Embryonic facial prominence (tissue), 1 donor: ENCODE measurements around the gene RAB1B.
"Not testable (repeated sequence)": the region's sequence is repeated elsewhere in the genome, so short reads cannot be mapped to it uniquely, and the experiment has no call there.

Experiments used
- DNase-seq: peaks from one replicate; pipeline ENCODE4 v3.0.0-alpha.2; 2016; ENCODE audit errors: extremely low spot score

RAB1B gene

GRCh38 chr11:66239998-66240780 is 28.2 kb upstream of the RAB1B start:
- no peak for DNase-seq

DNA sequence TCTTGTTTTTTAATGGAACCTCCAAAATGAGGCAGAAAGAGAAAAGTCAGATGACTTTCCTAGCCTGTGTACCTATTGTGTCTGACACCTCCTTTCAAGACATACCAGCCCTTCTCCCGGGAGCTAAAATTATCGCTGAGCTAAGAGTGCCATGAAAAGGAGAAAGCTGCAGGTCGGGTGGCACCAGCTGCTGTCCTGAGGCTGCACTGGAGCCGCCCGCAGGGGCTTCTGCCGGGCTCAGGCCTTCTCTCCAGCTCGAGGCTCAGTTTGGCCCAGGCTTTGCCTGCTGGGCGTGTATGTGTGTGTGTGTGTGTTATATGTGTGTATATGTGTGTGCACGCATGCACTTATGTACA is 27.7 kb upstream of the RAB1B start:
- DNase-seq: no peak

DNA sequence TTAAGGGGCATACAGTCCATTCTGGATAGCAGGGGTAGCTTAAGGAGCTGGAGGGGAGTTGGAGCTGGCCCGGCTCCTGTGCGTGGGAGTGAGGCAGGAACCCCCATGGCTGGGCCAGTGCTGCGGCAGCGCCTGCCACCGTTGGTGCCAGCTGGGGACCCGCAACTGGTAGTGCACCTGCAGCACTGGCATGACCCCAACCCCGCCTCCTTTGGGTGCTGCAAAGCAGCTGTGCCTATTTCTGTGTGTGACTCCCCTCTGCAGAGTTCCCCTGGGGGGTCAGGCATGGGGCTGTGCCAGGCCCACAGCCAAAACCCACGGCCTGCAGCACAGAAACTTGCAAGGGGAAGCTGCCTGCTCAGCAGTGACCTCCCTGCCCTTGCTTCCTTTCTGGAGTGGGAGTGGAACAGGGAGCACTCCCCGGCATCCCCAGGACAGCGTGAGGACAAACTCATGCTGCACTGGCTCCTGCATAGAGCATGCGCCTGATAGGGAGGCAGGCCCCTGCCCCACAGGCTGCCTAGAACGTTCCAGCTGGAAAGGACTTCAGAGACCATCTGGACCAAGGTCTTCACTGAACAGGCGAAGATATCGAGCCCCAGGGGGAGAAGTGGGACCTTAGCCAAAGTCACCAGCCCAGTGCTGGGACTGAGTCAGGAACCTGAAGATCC is 26.2 kb upstream of the RAB1B start:
- no peak for DNase-seq

GRCh38 chr11:66243782-66244535 is 24.5 kb upstream of the RAB1B start:
- no peak for DNase-seq

GRCh38 chr11:66247295-66247694 is 21.1 kb upstream of the RAB1B start:
- DNase-seq: no peak

DNA sequence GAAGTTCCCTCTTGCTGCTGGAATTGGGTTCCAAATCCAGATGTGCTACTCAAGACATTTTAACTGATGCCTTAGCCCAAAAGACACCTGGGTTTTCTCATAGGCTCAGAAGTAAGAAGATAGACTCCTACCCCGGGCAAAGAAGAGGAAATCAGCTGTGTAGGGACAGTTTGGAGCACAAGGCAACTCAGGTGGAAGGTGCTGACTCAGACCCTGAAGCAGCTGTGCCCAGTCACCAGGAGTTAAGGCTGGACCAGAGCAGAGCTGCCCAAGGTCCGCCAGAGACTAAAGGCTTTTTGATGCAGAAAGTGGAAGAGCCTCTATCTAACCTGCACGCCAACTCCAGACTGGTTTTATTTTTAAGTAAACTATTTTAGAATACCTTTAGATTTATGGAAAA is 20.6 kb upstream of the RAB1B start:
- DNase-seq: no peak

DNA sequence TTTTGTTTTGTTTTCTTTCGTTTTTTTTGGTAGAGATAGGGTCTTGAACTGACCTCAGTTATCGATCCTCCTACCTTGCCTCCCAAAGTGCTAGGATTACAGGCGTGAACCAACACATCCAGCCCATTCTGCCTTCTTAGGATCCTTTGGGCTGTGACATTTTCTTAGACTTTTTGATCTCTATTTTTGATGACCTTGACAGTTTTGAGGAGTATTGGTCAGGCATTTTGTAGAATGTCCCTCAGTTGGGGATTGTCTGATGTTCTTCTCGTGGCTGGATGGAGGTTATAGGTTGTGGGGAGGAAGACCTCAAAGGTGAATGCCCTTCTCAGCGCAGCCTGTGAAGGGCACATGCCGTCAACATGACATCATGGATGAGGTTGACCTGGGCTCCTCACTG is 19.5 kb upstream of the RAB1B start:
- DNase-seq: no peak

DNA sequence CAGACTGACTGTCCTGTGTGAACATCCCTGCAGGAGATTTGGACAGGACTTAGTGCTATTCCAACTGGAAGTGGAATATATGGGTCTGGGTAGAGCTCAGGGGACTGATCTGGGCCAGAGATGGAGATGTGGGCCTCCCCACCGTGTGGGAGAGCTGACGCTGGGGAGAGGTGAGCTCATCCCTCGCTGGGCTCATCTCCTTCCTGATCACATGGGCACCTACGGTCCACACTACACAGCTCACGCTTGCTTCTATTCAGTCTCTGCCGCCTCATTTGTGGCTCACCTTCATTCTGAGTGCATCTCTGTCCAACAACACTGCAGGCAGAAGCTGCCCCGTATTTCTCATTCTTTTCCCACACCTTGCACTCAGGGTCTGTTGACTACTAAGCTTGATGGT is 16.6 kb upstream of the RAB1B start:
- no peak for DNase-seq

DNA sequence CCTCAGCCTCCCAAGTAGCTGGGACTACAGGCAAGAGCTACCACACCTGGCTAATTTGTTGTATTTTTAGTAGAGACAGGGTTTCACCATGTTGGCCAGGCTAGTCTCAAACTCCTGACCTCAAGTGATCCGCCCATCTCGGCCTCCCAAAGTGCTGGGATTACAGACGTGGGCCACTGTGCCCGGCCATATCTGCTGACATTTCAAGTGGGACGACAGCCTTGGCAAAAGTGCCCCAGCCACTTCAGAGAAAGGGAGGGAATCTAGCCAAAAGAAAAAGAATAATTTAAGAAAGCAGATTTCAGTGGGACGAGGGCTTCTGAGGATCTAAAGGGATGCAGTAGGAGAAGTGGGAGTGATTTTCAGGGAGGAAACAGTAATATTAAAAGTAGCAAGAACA is 15.4 kb upstream of the RAB1B start:
- DNase-seq: not testable (repeated sequence)

DNA sequence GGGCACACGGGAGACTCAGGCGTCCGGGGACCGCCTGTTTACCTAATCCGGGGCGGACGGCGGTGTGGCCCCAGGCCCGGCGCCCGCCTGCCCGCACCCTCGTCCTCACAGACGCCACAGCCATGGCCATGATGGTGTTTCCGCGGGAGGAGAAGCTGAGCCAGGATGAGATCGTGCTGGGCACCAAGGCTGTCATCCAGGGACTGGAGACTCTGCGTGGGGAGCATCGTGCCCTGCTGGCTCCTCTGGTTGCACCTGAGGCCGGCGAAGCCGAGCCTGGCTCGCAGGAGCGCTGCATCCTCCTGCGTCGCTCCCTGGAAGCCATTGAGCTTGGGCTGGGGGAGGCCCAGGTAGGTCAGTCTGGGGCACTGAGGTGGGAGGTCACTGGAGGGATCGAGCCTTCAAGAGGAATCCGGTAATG is 10.0 kb upstream of the RAB1B start:
- DNase-seq: no peak

- DNase-seq: no peak
Observed at GRCh38 chr11:66259225-66259624, 9.2 kb upstream of the RAB1B start.

DNA sequence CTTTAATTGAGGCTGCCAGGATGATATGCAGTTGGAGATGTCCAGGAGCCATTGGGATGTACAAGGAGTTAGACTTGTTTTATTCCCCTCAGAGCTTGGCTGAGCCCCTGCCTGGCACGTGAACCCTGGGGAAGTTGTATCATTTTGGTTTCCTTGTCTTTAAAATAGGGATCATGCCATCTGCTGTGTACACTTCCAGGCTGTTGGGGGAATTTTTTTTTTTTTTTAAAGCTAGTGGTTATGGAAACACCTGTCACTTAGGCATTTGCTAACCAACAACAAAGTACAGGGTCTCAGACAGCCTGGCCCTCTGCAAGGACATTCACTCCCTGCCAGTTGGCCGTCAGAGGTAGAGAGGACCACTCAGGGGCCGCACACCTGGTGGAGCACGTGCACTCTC is 8.5 kb upstream of the RAB1B start:
- DNase-seq: no peak

DNA sequence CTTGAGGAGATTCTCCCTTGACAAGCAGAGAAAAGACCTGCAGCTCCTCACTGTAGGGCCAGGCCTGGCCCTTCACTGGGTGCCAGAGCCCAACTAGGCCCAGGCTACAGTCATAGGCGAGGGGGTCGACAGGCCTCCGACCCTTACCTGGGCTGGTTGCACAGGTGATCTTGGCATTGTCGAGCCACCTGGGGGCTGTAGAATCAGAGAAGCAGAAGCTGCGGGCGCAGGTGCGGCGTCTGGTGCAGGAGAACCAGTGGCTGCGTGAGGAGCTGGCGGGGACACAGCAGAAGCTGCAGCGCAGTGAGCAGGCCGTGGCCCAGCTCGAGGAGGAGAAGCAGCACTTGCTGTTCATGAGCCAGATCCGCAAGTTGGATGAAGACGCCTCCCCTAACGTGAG is 6.9 kb upstream of the RAB1B start:
- DNase-seq: no peak

DNA sequence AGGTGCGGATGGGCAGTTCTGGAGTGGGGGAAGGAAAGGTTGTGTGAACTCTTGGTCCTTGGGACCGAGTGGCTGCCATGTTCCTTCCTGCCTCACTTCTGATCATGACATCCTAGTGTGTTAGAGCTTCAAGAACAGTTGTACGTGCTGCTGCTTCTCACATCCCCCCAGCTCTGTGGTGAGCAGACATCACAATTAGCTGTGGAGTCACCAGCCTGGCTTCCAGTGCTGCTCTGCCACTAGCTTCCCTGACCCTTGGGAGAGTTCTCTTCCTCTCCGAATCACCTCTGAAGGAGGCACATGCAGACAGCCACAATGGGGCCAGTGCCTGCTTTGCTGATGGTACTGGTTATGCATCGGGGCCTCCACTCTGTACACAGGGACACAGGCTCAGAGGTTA is 6.2 kb upstream of the RAB1B start:
- DNase-seq: no peak

DNA sequence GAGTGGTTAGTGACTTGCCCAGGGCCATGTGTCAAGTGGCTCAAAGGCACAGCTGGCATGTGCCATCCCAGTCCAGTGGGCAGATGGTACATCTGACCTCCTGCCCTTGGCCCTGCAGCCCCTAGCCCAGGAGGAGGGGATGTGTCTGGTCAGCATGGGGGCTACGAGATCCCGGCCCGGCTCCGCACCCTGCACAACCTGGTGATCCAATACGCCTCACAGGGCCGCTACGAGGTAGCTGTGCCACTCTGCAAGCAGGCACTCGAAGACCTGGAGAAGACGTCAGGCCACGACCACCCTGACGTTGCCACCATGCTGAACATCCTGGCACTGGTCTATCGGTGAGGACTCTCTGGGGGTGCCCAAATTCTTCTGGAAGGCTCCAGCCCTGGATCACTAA is 5.7 kb upstream of the RAB1B start:
- no peak for DNase-seq

DNA sequence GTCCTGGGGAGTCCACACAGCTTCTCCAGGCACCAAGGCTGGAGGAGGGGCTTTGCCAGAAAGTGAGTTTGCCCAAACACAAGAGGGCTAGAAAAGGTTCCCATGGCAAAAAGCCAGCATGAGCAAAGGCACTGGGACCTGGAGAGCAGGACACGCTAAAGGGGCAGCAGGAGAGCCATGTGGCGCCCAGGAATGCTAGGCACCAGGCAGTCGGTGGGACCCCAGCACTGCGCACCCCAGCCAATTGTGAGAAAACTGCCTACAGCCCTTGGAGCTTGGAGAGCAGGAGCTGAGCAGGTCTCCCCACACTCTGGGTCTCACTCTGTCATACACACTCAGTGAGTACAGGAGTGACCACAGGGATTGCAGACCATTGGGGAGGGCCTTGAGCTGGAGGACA is 5.2 kb upstream of the RAB1B start:
- no peak for DNase-seq

GRCh38 chr11:66263785-66264184 is 4.7 kb upstream of the RAB1B start:
- no peak for DNase-seq

- no peak for DNase-seq
Observed at GRCh38 chr11:66264383-66264782, 4.1 kb upstream of the RAB1B start.

DNA sequence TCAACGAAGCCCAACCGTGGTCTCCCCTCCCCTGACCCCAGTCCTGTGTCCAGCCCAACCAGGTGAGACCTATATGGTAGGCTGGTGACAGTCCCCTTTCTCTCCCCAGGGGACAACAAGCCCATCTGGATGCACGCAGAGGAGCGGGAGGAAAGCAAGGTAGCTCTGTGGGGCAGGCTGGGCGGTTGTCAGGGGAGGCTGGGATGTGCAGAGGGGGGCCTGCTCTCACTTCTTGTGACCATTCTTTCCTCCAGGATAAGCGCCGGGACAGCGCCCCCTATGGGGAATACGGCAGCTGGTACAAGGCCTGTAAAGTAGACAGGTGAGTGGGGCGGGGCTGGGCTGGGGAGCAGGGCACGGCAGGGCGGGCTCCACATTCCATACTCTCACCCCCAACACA is 3.5 kb upstream of the RAB1B start:
- no peak for DNase-seq

DNA sequence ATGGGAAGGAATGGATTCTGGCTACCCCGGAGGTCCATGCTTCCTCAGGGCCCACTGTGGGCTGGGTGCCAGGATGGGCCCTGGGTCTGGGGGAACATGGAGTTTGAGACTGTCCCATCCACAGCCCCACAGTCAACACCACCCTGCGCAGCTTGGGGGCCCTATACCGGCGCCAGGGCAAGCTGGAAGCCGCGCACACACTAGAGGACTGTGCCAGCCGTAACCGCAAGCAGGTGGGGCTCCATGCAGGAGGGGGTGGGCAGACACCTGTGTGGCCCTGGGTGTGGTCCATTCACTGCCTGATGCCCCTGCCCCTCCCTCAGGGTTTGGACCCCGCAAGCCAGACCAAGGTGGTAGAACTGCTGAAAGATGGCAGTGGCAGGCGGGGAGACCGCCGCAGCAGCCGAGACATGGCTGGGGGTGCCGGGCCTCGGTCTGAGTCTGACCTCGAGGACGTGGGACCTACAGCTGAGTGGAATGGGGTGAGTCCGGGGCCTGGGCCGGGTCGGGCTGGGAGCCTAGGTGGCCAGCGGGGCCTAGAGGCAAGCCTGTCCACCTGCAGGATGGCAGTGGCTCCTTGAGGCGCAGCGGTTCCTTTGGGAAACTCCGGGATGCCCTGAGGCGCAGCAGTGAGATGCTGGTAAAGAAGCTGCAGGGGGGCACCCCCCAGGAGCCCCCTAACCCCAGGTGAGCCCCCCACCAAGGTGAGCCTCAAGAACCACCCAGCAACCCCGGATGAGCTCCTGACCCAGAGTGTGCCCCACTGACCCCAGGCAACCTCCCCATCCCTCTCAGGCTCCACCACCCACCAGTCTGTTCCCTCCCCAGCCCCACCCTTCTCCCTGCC is 2.7 kb upstream of the RAB1B start:
- DNase-seq: no peak

DNA sequence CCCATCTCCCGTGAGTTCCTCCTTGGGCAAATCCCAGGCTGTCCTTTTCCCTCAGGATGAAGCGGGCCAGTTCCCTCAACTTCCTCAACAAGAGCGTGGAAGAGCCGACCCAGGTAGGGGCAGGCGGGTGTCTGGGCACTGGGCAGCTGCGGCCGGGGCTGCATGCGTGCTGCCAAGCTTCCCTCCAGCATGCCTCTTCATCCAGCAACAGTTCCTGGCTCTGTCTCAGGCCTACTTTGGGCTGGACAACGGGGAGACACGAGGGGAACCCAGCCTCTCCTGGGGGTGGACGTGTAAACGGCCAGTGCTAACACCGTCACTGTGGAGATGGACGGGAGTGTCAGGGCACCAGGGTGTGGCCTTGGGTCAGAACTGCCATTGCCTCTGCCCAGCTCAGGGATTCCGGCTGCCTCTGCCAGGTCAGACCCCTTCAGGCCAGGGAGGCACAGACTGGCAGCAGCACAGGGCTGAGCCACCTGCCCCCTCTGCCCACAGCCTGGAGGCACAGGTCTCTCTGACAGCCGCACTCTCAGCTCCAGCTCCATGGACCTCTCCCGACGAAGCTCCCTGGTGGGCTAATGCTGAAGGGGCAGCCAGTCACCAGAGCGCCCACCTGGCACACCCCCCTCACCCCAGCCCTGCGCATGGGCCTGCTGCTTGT is 1.9 kb upstream of the RAB1B start:
- DNase-seq: no peak

GRCh38 chr11:66267039-66267378 is 1.4 kb upstream of the RAB1B start:
- DNase-seq: no peak
